ENCODE data around the gene RPL34.
"Not testable (repeated sequence)": the region's sequence is repeated elsewhere in the genome, so short reads cannot be mapped to it uniquely, and the experiment has no call there.

Gene RPL34

DNA sequence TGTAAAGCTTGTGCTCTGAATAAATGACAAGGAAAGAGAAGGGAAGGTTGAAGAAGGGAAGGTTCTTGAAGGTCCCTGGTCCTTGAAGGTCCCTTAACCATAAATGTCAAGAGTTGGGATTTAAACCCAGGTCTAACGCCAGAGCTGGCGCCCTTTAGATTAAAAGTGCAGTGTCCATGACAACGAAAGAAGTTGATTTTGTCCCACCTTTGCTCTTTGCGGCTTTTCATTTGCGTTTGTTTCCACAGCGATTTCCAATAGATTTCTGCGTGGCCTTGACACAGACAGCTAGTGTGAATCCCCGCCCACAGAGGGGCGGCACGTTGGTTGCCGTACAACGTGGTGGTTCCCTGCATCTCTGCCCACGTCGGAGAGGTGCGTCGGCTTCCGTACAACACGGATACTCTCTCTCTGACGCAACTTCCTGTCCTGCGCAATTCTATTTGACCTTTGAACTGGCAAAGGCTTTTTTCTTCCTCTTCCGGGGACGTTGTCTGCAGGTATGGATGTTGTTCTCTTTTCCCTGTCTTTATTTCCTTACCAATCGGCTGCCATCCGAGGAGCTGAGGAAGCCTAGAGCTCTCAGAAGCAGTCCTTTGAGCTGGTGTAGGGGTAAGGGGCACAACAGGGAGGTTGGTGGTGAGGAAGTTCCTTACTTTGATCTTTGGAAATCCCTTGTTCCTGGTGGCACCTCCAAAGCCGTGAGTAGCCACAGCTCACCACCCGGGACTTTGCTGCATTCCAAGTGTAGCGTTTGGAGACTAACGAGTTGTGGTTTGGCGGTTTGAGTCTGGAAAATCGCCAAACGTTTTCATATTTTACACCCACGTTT, at the start of gene RPL34:
Gene RPL34 (plus strand): TSS at position 476 of the 832 bp plus-strand sequence. CDS start 1,384 bp downstream, outside the sequence.
- peak; percentile 92 for DNase-seq (ENCODE audit: low spot score)

DNA sequence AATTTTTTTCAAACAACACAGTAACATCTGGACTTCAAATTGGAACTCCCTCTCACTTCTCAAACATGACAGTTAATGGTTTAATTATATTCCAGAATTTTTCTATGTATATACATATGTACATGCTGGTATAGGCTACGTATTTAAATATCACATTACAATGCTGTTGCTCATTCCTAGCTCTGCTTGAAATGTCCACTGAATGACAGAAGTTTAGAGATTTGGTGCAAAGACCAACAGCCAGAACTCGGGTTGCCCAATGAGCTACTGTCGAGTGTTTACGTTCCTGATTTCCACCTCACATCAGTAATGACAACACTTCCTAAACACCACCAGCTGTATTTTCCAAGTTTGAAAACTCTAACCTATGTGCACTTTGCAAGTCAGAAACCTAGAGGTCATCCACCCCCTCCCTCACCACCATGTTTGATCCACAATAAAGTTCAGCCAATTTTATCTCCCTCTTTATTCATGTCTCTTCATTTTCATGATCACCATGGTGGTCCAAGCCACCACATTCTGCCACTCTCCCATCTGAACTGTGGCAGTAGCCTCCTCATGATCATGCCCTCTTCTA, 49.3 kb upstream of the RPL34 start:
- DNase-seq (ENCODE audit: low spot score) = no peak

DNA sequence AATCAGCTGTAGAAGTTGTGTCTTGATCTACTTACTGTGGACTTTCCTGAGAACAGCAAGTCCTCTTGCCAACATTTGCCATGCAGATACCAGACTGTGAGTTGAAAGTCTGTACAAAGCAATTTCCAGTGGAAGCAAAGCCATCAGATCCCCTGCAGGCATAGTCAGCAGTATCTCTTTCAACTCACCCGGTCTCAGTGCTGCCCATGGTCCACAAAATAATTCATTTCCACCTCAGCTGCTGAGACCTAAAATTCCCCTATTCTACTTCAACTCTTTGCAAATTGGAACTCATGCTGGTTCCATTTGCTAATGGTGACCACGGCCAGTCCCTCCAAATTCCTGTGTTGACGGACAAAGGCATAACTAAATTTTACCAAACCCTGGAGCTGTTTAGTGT, 46.0 kb upstream of the RPL34 start:
- DNase-seq (ENCODE audit: low spot score) = no peak

DNA sequence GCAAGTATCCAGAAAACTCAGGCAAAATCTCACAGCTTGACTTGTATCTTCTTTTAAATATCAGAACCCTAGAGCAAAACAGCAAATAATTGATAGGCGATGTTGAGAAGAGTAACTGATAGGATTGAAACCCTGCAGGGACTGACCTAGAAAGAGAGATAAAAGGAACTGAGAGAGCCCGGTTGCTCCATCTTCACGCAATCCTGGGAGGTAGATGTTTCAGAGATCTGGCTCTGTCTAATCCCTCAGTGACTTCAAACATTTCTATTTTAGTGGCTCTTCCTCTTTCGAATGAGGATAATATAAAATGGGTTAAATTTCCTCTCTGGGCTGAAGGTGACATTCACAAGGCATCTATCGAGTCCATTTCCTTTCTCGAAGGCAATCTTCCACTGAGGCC, 39.3 kb upstream of the RPL34 start:
- no peak for DNase-seq (ENCODE audit: low spot score)

DNA sequence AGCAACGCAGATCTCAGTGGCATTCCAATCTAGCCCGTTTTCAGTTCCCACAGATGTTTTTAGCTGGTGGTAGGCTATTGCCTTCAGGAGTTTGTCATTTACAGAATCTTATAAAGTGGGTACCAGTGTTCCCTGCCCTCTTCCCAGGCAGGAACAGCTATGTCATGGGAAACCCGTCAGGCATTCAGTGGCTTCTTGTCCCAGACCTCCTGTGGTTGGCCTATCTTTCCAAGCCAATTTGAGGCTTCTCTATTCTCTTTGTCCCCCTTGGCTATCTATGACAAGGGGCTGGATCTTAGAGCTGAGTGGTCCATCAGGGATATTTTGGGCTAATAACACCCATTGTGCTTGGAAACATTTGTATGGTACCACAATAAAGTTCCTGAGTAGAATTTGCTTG, 33.6 kb upstream of the RPL34 start:
- DNase-seq (ENCODE audit: low spot score) = no peak

DNA sequence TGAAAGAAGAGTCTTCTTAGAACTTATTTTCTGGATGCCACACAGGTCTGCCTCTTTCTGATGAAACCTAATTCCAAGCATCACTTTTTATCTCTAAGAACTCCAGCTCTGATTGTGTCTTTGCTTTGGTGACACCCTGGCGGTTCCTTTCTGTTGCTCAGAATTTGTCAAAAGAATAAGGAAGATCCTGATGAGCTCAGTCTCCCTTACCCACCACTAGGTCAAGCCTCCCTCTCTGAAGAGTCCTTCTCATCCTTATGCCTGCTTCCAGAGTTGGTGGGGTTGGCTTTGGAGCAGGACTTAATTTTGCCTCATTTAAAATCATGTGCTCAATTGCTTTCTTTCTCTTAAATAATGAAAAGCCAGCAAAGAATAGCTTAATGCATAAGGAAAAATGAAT, 31.5 kb upstream of the RPL34 start:
- no peak for DNase-seq (ENCODE audit: low spot score)

DNA sequence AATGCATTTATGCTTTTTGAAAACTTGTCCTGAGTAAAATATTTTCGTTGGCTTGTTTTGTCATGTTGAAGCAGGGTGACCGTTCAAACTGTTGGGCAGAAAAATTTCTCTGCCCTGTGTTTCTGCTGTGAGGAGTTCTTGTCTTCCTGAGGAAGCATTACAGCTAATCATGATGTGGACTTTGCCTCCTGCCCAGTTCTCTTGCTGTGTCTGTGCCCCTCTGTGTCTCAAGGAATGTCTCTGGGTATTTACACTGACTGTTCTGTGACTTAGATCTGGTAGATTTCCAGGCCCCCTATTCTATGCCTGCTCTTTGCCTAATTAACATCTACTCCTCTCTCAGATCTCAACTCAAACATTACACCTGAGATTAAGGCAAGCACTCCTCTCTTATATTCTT, 30.4 kb upstream of the RPL34 start:
- no peak for DNase-seq (ENCODE audit: low spot score)

DNA sequence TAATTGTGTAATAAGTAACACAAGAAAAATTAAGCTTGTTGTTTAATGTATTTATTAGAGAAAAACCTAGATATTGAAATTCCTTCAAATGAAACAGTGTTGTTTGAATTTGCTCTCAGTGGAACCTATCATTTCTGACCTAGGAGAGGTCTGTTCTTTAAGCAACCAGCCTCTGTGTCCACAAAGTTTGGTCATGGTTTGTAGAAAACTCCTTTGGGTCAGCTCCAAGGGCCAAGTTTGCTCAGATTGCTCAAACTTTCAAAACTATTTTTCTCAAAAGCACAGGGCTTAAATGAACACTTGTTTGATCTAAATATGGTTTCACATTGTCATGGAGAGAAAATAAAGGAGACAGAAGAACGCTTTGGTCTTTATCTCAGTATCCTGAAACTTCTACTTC, 29.6 kb upstream of the RPL34 start:
- no peak for DNase-seq (ENCODE audit: low spot score)

DNA sequence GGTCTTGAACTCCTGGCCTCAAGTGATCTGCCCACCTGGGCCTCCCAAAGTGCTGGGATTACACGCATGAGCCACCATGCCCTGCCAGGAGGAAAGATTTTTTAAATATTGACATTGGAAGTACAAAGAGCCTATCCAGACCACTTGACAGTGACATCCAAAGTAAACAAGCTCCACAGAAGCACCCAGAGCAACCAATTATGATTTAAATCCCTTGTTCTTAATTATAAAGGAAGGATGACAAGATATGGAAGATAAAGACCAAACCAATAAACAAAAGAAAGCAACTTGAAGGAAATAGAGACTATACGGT, 27.7 kb upstream of the RPL34 start:
- no peak for DNase-seq (ENCODE audit: low spot score)

DNA sequence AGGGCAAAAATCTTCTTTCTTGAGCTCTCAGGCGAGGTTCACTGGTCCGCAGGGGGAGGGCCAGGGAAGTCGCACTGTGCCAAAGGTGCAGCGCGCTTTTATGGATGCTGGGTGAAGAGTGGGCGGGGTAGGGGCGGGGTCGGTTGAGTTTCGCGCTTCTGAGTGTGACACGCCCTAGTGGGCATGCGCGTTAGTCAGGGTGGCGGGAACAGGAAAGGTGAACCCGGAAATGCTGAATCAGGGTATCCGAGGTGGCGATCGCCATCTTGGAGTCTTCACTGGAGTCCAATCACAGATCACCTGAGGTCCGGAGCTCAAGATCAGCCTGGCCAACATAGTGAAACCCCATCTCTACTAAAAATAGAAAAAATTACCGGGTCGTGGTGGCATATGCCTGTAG, 26.1 kb upstream of the RPL34 start:
- not testable (repeated sequence) for DNase-seq (ENCODE audit: low spot score)

DNA sequence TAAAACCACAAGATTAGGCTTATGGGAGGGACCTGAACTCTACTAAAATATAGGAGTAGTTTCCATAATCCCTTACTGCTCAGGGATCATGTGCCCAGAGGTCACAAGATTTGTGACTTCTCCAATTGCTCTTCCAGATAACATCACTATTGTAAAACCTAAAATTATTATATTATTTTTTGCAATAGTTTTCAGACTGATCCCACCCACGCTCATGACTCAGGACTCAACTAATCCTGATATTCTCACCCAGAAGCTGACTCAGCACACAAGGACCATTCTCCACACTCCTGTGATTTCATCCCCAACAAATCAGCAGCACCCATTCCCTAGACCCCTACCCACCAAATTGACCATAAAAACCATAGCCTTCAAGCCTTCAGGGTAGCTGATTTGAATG, 24.0 kb upstream of the RPL34 start:
- DNase-seq (ENCODE audit: low spot score) = no peak

DNA sequence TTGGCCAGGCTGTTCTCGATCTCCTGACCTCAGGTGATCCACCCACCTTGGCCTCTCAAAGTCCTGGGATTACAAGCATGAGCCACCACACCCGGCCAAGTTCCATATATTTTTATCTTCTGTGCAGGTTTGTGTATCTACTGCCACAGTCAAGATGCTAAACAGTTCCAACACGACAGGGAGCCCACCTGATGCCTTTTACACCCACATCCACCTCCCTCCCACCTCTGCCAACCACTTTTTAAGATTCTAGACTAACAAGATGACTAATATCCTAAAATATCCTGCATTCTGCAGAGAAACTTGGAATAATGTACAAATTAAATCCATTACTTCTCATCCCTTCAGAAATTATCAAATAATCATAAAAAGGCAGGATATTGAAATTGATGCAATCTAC, 19.3 kb upstream of the RPL34 start:
- no peak for DNase-seq (ENCODE audit: low spot score)

DNA sequence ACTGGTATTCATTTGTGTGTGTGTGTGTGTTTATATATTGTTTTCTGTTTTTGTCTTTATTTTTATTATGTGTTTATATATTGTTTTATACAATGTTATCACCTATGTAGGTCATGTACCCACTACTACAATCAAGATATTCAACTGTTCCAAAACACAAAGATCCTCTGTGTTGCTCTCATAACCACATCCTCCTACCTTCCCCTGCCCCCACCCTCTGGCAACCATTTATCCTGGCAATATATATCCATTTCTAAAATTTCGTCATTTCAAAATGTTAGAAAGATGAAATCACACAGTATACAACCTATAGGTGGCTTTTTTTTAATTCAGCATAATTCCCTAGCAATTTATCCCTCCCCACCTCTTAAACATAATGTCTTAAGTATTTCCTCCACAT, 18.8 kb upstream of the RPL34 start:
- DNase-seq (ENCODE audit: low spot score) = no peak

DNA sequence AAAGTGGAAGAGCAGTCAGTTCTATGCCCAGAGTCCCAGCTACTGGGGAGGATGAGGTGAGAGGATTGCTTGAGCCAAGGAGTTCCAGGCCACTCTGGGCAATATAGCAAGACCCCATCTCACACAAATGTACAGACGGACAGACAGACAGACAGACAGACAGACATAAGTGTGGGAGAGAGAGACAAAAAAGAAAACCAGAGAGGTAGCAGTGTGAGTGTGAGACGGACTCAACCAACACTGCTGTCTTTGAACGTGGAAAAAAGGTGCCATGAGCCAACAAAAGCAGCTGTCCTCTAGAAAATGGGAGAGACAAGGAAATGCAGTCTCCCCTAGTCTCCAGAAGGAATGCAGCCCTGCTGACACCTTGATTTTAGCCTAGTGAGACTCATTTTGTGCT, 18.2 kb upstream of the RPL34 start:
- no peak for DNase-seq (ENCODE audit: low spot score)

DNA sequence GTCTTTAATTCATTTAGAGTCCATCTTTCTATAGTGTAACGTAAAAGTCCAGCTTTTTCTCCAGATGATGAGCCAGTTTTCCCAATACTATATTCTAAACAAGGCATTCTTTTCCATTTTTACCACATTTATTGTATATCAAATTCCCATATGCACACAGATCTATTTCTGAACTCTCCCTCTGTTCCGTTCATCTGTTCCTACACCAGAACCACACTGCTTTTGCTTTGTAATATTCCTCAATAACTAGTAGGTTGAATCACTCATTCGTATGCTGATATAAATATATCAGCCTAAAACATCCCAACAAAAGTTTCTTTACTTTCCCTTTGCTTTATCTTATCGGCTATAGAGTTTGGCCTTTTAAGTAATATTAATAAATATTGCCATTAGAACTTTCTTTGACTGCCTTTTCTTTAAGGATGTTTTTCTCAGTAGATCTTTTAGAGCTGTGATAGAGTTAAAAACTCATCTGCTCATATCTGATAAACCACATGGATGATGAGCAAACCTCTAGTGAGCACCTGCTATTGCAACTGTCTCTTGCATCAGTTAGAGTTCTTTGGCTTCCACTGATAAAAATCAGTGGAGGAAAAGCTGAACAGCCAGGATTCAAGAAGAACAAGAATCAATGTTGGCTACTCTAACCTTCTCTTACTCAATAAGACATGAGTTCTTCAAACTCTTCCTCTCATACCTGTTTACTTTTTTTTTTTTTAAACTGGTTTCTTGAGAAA, 13.1 kb upstream of the RPL34 start:
- no peak for DNase-seq (ENCODE audit: low spot score)

DNA sequence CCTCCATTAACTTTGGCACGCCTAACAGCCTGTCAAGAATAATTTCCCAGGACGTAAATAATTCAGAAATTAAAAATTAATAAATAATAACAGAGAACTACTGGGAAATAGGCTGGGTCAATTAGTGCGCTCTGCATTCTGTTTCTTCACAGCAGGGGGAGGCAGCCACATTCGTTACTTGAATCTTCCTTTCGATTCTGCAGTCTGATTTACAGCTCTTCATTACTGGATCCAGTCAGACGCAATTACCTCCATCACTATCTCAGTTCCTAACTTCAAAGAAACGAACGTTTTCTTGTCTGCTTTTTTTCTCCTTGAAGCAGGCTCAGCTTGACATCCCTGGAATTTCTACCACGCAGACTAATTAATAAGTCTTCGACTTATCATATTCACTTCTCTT, 9.0 kb upstream of the RPL34 start:
- DNase-seq (ENCODE audit: low spot score) = no peak

DNA sequence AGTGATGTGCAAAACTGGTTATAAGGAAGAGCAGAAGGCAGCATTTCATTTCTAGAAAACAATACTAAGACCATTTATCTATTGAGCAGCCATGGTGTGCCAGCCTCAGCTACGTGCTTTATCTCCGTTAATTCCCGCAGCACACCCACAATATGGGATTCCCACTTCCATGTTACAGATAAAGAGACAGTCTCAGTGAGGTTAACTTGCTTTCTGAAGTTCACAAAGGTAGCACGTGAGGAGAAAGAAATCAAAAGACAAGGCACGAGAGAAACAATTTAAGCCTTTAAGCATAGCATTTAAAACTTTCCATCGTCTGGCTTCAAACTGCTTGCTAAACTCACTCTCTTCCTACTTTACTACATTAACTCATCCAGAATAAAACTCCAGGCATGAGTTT, 8.0 kb upstream of the RPL34 start:
- DNase-seq (ENCODE audit: low spot score) = no peak

DNA sequence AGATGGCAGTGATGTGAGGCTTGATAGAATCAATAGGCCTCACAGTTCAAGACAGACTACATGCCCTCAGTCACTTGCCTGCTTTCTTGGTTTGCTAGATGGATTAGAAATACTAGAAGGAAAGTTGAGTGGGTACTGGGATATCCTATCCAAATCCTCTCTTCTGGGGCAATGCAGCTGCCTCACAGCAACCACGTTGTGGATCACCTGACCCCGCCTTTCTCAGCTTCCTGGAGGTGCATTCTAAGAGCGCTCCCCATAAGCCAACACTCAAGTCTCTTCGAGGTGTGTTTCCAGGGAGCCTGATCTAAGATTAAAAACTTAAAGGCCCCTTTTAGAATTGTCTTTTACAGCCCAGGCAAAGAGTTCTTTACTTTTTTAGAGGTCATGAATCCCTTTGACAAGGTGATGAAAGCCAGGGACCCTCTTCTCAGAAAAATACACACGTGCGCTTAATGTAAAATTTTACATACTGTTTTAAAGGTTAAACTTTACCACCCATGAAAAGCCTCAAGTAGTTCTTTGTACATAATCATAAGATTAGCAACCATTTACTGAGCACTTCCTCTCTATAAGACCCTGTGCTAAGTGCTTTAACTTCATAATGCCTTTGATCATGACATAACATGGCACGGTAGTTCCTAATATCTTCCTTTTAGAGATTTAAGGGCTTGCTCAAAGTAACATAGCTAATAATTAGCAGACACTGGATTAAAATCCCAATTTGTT, 840 bp upstream of the RPL34 start:
- no peak for DNase-seq (ENCODE audit: low spot score)

DNA sequence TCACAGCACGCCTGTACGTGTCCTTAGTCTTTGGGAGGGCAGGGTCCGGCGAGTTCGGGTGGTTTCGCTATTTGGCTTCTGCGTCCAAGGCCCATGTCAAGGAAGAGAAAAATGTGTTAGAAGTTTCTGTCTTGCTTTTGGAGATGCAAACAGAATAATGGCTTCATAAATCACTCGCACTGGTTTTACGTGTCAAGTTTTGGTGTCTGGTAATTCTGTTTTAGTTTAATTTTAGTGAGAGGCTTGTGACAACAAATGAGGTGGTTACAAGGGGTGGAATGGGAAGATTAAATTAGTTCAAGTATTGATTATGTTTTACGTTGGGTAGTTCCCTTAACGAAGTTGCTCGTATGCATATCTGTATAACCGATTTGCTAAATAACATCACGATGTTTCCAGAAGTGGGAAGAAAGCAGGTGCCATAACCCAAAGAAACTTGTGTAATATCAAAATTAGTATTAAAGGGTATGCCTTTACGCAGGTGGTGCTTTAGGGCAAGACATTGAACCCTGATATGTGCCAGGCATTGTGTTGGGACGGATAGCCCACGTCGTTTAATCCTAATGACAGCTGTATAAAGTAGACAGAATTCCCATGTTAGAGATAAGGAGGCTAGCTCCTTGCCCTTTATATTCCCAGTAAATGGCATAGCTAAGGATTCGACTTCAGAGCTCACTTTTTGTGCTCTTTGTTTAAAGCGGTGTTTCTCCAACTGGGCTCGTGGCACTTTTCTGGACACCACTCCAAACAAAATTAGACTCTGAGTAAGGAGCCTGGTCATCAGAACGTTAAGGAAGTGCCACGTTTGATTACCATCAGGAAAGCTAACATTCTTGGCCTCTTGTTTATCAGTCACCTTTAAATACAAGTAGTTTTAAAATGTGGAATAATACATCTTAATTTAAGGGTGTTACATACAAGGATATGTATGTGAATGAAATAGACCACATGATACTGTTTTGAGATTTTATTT, 843 bp downstream of the RPL34 start:
- DNase-seq (ENCODE audit: low spot score) = no peak

DNA sequence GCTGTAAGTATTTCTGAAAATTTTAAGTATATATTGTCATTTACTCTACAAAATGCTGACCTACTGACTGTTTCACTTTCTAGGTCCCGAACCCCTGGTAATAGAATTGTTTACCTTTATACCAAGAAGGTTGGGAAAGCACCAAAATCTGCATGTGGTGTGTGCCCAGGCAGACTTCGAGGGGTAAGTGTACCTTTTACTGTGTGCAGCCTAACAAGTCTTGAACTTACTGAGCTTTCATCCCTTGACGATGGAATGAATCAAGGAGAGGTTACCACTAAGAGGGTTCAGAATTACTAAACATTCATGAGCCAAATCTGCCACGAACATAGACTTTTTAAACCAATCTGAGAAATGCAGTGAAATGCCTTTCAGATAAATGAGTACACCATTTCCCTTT, 1.6 kb downstream of the RPL34 start:
- no peak for DNase-seq (ENCODE audit: low spot score)

DNA sequence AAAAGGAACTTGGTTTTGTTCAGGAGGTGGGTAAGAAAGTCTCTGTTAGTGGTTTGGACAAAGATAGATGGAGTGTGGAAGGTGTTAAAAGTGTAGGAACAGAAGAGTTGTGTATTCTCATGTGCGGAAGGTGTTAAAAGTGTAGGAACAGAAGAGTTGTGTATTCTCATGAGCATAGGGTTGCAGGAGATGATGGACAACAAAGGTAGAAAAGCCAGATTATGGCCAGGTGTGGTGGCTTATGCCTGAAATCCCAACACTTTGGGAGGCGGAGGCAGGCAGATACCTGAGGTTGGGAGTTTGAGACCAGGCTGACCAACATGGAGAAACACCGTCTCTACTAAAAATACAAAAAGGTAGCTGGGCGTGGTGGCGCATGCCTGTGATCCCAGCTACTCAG, 2.5 kb downstream of the RPL34 start:
- DNase-seq (ENCODE audit: low spot score) = no peak
